Measurements from ENCODE around the gene SYTL4. TPM values are rescaled to one million over a fixed set of nuclear protein-coding genes. Genes with fewer than 3 reads are reported as not detected.

Gene SYTL4
- polyA plus RNA-seq, 4 donors, result 11.4 to 23.9 (median 22.5) TPM

GRCh38 chrX:100695991-100696390, 35.9 kb downstream of the SYTL4 start:
- no peak for DNase-seq (ENCODE audit: low read depth in 4 of 4, low spot score in 3 of 4)

GRCh38 chrX:100695302-100695701, 36.6 kb downstream of the SYTL4 start:
- no peak for DNase-seq (ENCODE audit: low read depth in 4 of 4, low spot score in 3 of 4)

- DNase-seq (ENCODE audit: low read depth in 4 of 4, low spot score in 3 of 4), result no peak
These were observed 44.4 kb downstream of the SYTL4 start for GRCh38 chrX:100687546-100687945.

- DNase-seq (ENCODE audit: low read depth in 4 of 4, low spot score in 3 of 4), result no peak
These were observed 44.8 kb downstream of the SYTL4 start for GRCh38 chrX:100687128-100687527.

DNA sequence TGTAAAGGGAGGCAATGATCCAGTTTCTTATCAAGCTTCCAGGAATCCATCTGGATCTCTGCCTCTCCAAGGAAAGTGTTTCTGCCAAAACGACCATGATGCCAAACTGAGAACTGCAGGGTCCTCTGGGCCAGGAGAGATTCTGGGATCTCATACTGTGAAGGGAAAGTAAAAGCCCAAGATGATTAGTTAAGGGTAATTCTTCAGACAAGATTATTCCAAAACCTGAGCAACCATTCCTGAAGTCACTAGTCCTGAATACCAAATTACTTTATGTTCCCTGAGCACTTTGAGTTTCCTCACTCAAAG, 46.0 kb downstream of the SYTL4 start:
- DNase-seq (ENCODE audit: low read depth in 4 of 4, low spot score in 3 of 4), result no peak

- DNase-seq (ENCODE audit: low read depth in 4 of 4, low spot score in 3 of 4), result peak; percentile 14 to 59 (median 38)
These were observed 46.5 kb downstream of the SYTL4 start for GRCh38 chrX:100685284-100685996.

DNA sequence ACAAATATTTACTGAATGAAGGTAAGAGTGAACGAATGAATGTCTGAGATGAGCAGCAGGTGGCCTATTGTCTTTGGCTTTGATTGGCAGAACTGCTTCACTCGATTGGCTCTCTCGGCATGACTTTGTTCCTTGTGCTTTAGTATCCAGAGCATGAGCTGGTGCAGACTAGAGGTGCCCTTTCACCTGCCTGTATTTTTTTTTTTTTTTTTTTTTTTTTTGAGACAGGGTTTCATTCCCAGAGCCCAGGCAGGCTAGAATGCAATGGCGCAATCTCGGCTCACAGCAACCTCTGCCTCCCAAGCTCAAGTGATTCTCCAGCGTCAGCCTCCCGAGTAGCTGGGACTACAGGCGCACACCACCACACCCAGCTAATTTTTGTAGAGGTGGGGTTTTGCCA, 49.0 kb downstream of the SYTL4 start:
- no peak for DNase-seq (ENCODE audit: low read depth in 4 of 4, low spot score in 3 of 4)

GRCh38 chrX:100681599-100681998, 50.3 kb downstream of the SYTL4 start:
- DNase-seq (ENCODE audit: low read depth in 4 of 4, low spot score in 3 of 4), result no peak

DNA sequence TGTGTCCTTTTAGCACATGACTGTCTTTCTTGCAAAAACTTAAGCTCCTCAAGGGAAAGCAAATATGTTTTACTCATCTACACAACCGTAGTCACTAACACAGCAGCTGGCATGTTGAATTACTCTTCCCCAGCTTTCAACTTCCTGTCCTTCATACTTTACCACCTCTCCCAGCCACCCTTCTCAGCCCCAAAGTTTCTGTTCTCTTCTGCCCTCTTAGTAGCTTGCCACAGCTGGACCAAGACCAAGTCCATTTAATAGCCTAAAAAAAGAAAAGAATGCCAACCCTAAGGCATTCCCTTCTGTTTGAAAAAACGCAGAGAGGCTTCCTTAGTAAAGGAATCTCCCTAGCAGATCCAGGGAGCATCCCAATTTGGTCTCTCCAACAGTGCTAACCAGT, 51.2 kb downstream of the SYTL4 start:
- no peak for DNase-seq (ENCODE audit: low read depth in 4 of 4, low spot score in 3 of 4)

DNA sequence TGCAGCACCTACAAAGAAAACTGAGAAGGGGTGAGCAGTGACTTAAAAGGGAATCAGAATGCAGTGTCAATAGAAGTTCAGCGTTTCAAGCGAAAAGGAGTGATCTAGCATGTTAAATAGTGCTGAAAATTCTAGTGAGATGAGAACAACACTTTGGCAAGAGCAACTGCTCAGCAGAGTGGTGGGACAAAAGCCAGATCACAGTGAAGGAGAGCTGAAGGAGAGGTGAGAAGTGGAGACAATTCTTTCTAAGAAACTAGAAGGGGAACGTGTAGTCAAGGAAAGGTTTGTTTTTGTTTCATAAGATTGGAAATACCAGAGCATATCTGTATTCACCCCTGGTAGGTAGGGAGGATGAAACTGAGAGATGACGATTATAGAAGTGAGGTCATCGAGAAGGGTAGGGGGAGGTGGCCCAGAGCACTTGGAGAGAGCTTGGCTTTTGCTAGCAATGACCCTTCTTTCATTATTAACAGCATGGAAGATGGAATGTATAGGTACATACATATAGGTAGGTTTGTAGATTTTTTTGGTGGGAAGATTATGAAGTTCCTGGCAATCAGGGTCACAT, 54.2 kb downstream of the SYTL4 start:
- no peak for DNase-seq (ENCODE audit: low read depth in 4 of 4, low spot score in 3 of 4)

DNA sequence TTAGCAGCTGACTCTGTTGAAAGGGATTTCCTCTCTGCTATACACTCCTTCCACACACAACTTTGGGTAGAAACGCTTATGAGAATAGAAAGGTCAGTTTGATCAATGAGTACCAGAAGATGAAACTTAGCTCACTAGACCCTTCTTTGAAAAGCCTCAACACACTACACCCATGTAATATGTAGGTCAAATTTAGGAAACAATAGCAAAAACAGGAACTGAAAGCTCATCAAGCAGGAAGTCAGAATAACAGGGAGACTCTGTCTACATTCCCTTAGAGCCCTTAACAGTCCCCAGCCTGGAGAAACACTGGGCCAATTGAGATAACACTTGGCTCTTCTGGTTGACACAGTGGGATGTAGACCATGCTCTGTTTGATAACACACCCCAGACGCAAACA, 57.2 kb downstream of the SYTL4 start:
- DNase-seq (ENCODE audit: low read depth in 4 of 4, low spot score in 3 of 4), result no peak

DNA sequence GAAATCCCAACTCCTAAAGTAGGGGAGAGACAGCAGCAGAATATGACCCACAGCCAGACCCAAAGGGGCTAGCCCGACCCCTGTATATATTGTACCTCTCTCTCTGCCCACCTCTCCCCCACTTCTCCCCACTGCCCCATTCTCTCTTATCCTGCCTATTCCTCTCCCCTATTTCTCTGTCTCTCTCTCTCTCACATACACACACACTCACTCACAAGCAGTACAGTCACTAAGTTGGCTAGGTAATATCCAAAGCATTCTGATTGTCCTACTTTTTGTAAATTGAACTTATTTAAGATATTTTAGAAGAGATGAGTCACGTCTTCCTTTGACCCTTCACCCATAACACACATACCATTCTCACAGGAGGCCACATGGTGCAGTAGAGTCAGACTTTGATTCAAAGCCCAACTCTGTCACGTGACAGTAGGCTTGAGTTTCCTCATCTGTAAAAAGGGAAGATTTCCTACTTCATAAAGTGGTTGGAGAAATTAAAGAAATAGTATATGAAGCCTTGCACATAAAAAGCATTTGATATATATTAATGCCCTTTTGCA, 58.4 kb downstream of the SYTL4 start:
- DNase-seq (ENCODE audit: low read depth in 4 of 4, low spot score in 3 of 4), result no peak

DNA sequence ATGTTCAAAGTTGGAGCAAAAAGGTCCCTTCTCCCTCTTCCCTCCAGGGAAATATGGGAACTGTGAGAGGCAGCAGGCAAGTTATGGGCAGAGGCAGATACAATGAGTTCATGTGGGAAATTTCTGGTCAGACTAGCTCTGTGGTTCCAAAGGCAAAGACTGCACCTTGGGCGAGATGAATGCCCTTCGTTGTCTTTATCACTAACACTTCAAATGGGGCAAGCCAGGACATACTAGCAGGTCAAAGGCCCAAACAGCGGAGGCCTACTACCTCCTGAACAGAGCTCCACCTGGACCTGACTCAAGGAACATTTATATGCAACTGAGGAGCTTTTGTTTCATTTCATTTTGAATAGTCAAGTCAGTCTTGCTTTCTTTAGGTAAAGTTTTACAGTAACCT, 59.0 kb downstream of the SYTL4 start:
- DNase-seq (ENCODE audit: low read depth in 4 of 4, low spot score in 3 of 4), result no peak

DNA sequence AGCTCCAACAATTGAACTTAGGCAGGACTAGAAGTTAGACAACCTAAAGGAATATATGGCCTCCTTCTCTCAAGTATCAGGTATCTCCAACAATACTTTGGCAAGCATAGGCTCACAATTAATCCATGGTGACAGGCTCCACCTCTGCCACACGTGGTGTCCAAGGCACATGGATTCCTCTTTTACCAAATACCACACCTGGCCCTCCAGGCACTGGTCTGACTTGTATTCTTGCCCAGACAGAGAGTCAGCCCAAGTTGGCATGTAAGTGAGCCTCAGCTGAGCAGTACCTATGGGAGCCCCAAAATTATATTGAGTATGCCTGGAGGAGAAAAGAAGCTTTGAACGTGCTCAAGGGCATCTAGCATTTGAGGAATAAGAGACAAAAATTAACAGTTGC, 68.3 kb downstream of the SYTL4 start:
- no peak for DNase-seq (ENCODE audit: low read depth in 4 of 4, low spot score in 3 of 4)

DNA sequence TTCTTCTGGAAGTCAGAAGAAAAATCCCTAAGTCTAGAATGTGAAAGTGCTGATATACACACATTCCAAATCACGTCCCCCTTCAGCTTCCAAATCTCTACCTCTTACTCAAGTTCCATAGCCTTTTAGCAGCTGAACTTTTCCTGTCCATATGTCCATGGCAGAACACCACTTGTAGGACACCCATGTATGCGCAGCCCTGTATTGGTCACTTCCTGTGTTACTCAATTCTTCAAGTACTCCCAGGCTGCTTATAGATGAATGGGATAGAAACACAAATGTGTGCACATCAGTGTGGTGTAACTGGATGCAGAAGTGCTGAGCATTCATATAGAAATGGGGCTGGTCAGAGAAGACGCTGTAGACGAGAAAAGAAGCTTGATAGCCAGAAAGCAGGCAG, 69.1 kb downstream of the SYTL4 start:
- no peak for DNase-seq (ENCODE audit: low read depth in 4 of 4, low spot score in 3 of 4)

DNA sequence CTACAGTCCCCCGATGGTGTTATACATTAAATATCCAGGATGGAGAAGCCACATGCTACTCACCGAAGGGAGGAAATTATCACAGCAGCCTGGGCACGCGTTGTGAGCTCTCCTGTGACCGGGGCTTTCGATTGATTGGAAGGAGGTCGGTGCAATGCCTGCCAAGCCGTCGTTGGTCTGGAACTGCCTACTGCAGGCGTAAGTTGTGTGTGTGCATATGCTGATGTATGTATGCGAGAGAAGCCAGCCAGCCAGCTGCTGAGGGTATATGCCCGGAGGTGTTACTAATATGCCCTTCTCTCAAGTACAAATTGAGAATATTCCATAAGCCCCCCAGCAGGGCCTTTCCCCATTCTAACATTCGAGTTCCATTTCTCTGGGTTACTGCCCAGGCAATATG, 69.8 kb downstream of the SYTL4 start:
- DNase-seq (ENCODE audit: low read depth in 4 of 4, low spot score in 3 of 4), result no peak

- no peak for DNase-seq (ENCODE audit: low read depth in 4 of 4, low spot score in 3 of 4)
These were observed 72.3 kb downstream of the SYTL4 start for GRCh38 chrX:100659431-100660137.

DNA sequence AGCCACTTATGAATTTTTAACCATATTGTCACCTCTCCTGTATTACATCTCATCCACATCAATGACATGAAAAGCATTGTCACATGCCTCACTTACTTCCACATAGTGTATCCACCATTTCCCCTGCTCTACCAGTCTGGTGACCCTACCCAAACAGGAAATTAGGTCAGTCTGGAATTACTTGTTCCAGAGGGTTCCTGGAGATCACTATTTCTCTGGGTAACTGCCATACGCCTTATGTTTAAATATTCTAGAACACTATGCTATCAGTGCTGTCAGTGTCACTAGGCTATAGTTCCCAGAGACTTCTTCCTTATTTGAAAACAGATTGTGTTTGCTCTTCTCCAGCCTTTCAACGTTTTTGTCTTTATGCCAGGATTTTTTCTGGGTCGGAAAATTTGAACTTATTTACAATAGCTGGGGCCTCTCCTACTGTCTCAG, 73.0 kb downstream of the SYTL4 start:
- DNase-seq (ENCODE audit: low read depth in 4 of 4, low spot score in 3 of 4), result no peak

GRCh38 chrX:100654261-100654660, 77.7 kb downstream of the SYTL4 start:
- no peak for DNase-seq (ENCODE audit: low read depth in 4 of 4, low spot score in 3 of 4)

GRCh38 chrX:100652266-100652665, 79.7 kb downstream of the SYTL4 start:
- DNase-seq (ENCODE audit: low read depth in 4 of 4, low spot score in 3 of 4), result no peak

GRCh38 chrX:100650841-100651240, 81.1 kb downstream of the SYTL4 start:
- no peak for DNase-seq (ENCODE audit: low read depth in 4 of 4, low spot score in 3 of 4)

All from left renal pelvis (tissue), 4 donors.